ENCODE data around the gene VPS33A. TPM values are rescaled to one million over a fixed set of nuclear protein-coding genes. Genes with fewer than 3 reads are reported as not detected.

VPS33A gene
- total and polyA plus RNA-seq, 7 donors: 10.3 to 33.6 (median 17.1) TPM

- DNase-seq (no peak), ATAC-seq (no peak)
- WGBS, 3 donors: 84 to 93% (median 87%) methylated on average over 7 of the region's 7 CpGs
- Histone ChIP-seq H3K4me3 (no peak overlapping the region), H3K4me1 (no peaks in the 10 kb centered on the region), H3K9me3 (no peaks in the 10 kb centered on the region), H3K27me3 (ENCODE audit: insufficient read depth in 3 of 3, low read length in 2 of 3) (no peaks in the 10 kb centered on the region), H3K27ac (no peak overlapping the region), H3K36me3 (ENCODE audit: insufficient read depth in 1 of 2, low read depth in 1 of 2) (peaks cover 0 to 90% of the 10 kb centered on the region in 2 donors)
- TF ChIP-seq CTCF (IDR thresholded peaks at IDR 0.05): no peak
- intact Hi-C loops (cut with DNase I): no loop called here
Observed at GRCh38 chr12:122235741-122236140, 30.6 kb downstream of the VPS33A start.

- Histone ChIP-seq H3K27me3 (ENCODE audit: insufficient read depth in 3 of 3, low read length in 2 of 3) (no peaks in the 10 kb centered on the region), H3K36me3 (ENCODE audit: insufficient read depth in 1 of 2, low read depth in 1 of 2) (peaks cover under 1 to 89% of the 10 kb centered on the region in 2 donors), H3K9me3 (no peaks in the 10 kb centered on the region), H3K27ac (no peak overlapping the region), H3K4me1 (no peaks in the 10 kb centered on the region), H3K4me3 (no peak overlapping the region)
- 91 to 95% (median 94%) methylated on average over 10 of the region's 10 CpGs for WGBS, 3 donors
- intact Hi-C loops (cut with DNase I): no loop called here
- TF ChIP-seq CTCF (IDR thresholded peaks at IDR 0.05): no peak
- no peak for ATAC-seq
- DNase-seq: no peak
Observed at GRCh38 chr12:122232691-122233090, 33.6 kb downstream of the VPS33A start.

GRCh38 chr12:122230798-122231197 lies 35.5 kb downstream of the VPS33A start:
- intact Hi-C loops (cut with DNase I): no loop called here
- peaks cover 7% of the 10 kb centered on the region for H3K4me1 ChIP-seq
- 67 to 80% (median 67%) methylated on average over 6 of the region's 6 CpGs for WGBS, 3 donors
- no peak for DNase-seq
- ATAC-seq: no peak
- H3K36me3 ChIP-seq (ENCODE audit: insufficient read depth in 1 of 2, low read depth in 1 of 2): peaks cover 2 to 72% of the 10 kb centered on the region in 2 donors
- H3K9me3 ChIP-seq: no peaks in the 10 kb centered on the region
- H3K4me3 ChIP-seq: no peak overlapping the region
- no peak overlapping the region for H3K27ac ChIP-seq
- no peak for TF ChIP-seq CTCF (IDR thresholded peaks at IDR 0.05)
- H3K27me3 ChIP-seq (ENCODE audit: insufficient read depth in 3 of 3, low read length in 2 of 3): no peaks in the 10 kb centered on the region

GRCh38 chr12:122228092-122228491 lies 38.2 kb downstream of the VPS33A start:
- H3K9me3 ChIP-seq: no peaks in the 10 kb centered on the region
- H3K27ac ChIP-seq: no peak overlapping the region
- H3K4me3 ChIP-seq: no peak overlapping the region
- no peak for DNase-seq
- peaks cover 19% of the 10 kb centered on the region for H3K4me1 ChIP-seq
- no peaks in the 10 kb centered on the region for H3K27me3 ChIP-seq (ENCODE audit: insufficient read depth in 3 of 3, low read length in 2 of 3)
- TF ChIP-seq CTCF (IDR thresholded peaks at IDR 0.05): no peak
- intact Hi-C loops (cut with DNase I): no loop called here
- WGBS, 3 donors: 88 to 95% (median 92%) methylated on average over 5 of the region's 5 CpGs
- H3K36me3 ChIP-seq (ENCODE audit: insufficient read depth in 1 of 2, low read depth in 1 of 2): peaks cover 5 to 62% of the 10 kb centered on the region in 2 donors
- no peak for ATAC-seq

GRCh38 chr12:122227341-122227740 lies 39.0 kb downstream of the VPS33A start:
- H3K36me3 ChIP-seq (ENCODE audit: insufficient read depth in 1 of 2, low read depth in 1 of 2): peaks cover 5 to 62% of the 10 kb centered on the region in 2 donors
- WGBS, 3 donors: 92 to 93% (median 93%) methylated on average over 17 of the region's 17 CpGs
- DNase-seq (peak in 1 of 2 donors; percentile 61), ATAC-seq (no peak)
- intact Hi-C loops (cut with DNase I): no loop called here
- H3K27ac ChIP-seq: no peak overlapping the region
- H3K27me3 ChIP-seq (ENCODE audit: insufficient read depth in 3 of 3, low read length in 2 of 3): no peaks in the 10 kb centered on the region
- no peak for TF ChIP-seq CTCF (IDR thresholded peaks at IDR 0.05)
- peaks cover 19% of the 10 kb centered on the region for H3K4me1 ChIP-seq
- peak overlapping the region; percentile 96 for H3K4me3 ChIP-seq
- H3K9me3 ChIP-seq: no peaks in the 10 kb centered on the region
